Astrocyte (in vitro differentiated cells and primary cell): ENCODE measurements around the gene COL27A1. TPM values are rescaled to one million over a fixed set of nuclear protein-coding genes. Genes with fewer than 3 reads are reported as not detected.

Experiments
- DNase-seq: peaks from one replicate; pipeline ENCODE4 v3.0.0-alpha.2; 2010; ENCODE audit warnings: low read depth
- FAIRE-seq: peaks from 2 replicates; lab custom pipeline; 2011; peaks lifted over from hg19 to GRCh38; lab: Jason Lieb, UNC
- H2AFZ ChIP-seq: 2 replicates; pipeline ENCODE4 v1.6.0; 2012; ENCODE audit warnings: low read depth, low read length, inconsistent platforms
- H3K27ac ChIP-seq: 2 replicates; pipeline ENCODE4 v1.5.1; 2011; ENCODE audit warnings: low read depth, low read length, inconsistent platforms
- H3K27me3 ChIP-seq: 2 replicates; pipeline ENCODE4 v1.6.0; 2011; ENCODE audit warnings: low read length, inconsistent platforms; ENCODE audit not compliant: insufficient read depth
- H3K36me3 ChIP-seq: 2 replicates; pipeline ENCODE4 v1.5.1; 2011; ENCODE audit warnings: low read length, inconsistent platforms; ENCODE audit not compliant: insufficient read depth
- H3K4me1 ChIP-seq: 2 replicates; pipeline ENCODE4 v1.5.1; 2011; ENCODE audit warnings: low read length, inconsistent platforms; ENCODE audit not compliant: insufficient read depth
- H3K4me2 ChIP-seq: 2 replicates; pipeline ENCODE4 v1.6.0; 2012; ENCODE audit warnings: low read length, inconsistent platforms
- H3K4me3 ChIP-seq: 2 replicates; pipeline ENCODE4 v1.5.1; 2011; ENCODE audit warnings: low read depth, mild to moderate bottlenecking, low read length, inconsistent platforms; ENCODE audit not compliant: insufficient read depth
- H3K79me2 ChIP-seq: 2 replicates; pipeline ENCODE4 v1.6.0; 2012; ENCODE audit warnings: mild to moderate bottlenecking, low read length, inconsistent platforms; ENCODE audit not compliant: insufficient read depth
- H3K9ac ChIP-seq: 2 replicates; pipeline ENCODE4 v1.6.0; 2012; ENCODE audit warnings: mild to moderate bottlenecking, low read length, inconsistent platforms
- H3K9me3 ChIP-seq: 2 replicates; pipeline ENCODE4 v1.5.1; 2012; ENCODE audit warnings: low read depth, mild to moderate bottlenecking, low read length, inconsistent platforms; ENCODE audit not compliant: insufficient read depth
- H4K20me1 ChIP-seq: 2 replicates; pipeline ENCODE4 v1.6.0; 2012; ENCODE audit warnings: low read length, inconsistent platforms; ENCODE audit not compliant: insufficient read depth
- H3K27ac Mint-ChIP-seq: one replicate; pipeline ENCODE4 v1.8.0; 2021; ENCODE audit warnings: mild to moderate bottlenecking, mixed read lengths; ENCODE audit not compliant: unreplicated experiment
- H3K27me3 Mint-ChIP-seq: one replicate; pipeline ENCODE4 v1.8.0; 2021; ENCODE audit warnings: low read depth, mixed read lengths; ENCODE audit not compliant: unreplicated experiment
- H3K36me3 Mint-ChIP-seq: one replicate; pipeline ENCODE4 v1.8.0; 2021; ENCODE audit warnings: low read depth, mixed read lengths; ENCODE audit not compliant: unreplicated experiment
- H3K4me1 Mint-ChIP-seq: one replicate; pipeline ENCODE4 v1.8.0; 2021; ENCODE audit warnings: low read depth, mixed read lengths; ENCODE audit not compliant: unreplicated experiment
- H3K4me3 Mint-ChIP-seq: one replicate; pipeline ENCODE4 v1.8.0; 2021; ENCODE audit warnings: mild to moderate bottlenecking, moderate library complexity, mixed read lengths; ENCODE audit not compliant: unreplicated experiment
- H3K9me3 Mint-ChIP-seq: one replicate; pipeline ENCODE4 v1.8.0; 2021; ENCODE audit warnings: mild to moderate bottlenecking, mixed read lengths; ENCODE audit not compliant: unreplicated experiment
- EZH2 ChIP-seq: IDR thresholded peaks from 2 replicates; pipeline ENCODE4 v1.6.1; 2012; ENCODE audit warnings: mild to moderate bottlenecking, low read length, inconsistent platforms; ENCODE audit not compliant: insufficient read depth
- total RNA-seq: library from RNA; stranded (reverse); gene quantifications from 2 replicates; pipeline ENCODE4 v1.2.1, GENCODE V29; 2021
- TF ChIP-seq, protein P1 (sequence below): IDR thresholded peaks from 2 replicates; pipeline ENCODE4 v1.5.1; 2011; ENCODE audit warnings: low read depth, mild to moderate bottlenecking, inconsistent platforms, low read length, moderate library complexity; ENCODE audit not compliant: insufficient read depth

COL27A1 gene
- total RNA-seq, 1 donor from 2014 or later, result 31.2 TPM

DNA sequence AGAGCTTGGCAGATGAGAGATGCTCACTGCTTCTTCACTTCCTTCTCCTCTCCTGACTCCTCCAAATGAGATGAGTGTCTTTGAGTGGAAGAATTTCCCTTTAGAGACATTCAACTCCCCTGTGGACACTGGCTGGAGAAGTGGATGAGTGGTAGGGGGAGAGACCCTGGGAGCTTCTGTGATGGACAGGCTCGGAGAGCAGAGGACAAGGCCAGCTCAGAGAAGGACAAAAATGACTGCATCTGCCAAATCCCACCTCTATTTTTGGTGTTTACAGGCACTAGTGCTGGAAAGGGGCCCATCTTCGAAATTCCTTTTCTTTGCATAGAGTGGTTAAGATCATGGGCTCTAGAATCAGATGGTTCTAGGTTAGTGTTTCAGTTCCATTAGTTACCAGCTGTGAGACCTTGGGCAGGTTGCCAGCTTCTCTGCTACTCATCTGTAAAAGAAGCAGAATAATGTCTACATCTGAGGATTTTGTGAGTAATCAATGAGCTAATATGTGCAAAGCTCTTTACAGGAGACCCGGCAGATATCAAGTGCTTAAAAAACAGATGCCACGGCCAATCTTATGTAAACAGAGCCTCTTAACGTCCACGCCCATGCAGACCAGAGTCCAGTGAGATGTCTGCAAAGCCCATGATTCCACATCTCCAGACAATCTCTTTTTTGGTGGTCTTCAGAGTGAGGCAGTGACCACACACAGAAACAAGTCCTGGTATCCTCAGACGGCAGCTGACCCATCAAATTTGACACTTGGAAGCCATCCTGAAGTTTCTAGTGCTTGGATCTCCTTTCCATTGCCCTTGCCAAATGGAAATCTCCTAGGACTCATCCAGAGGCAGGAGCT is 13.6 kb upstream of the COL27A1 start:
- no peak overlapping the region for H3K4me2 ChIP-seq
- DNase-seq, result peak; percentile 20
- no peak overlapping the region for H3K27ac Mint-ChIP-seq

DNA sequence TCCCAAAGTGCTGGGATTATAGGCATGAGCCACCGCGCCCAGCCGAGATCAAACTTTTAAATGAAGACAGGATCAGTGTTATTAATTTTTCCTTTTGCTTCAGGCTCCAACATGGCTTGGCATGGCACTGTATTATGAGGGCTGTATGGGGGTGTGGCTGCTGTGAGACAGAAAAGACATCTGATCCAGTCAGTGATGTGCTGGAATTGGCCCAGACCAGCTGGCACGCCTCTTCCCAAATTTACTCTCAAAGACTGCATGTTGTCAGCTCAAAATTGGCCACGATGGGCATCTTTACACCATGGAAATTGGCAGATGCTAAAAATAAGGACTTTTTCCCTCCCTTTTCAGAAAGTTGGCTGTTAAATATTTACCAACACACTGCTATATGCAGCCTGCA is 12.1 kb upstream of the COL27A1 start:
- H3K9me3 Mint-ChIP-seq, result peaks cover 4% of the 10 kb centered on the region
- H3K79me2 ChIP-seq, result no peaks in the 10 kb centered on the region
- no peaks in the 10 kb centered on the region for H3K4me1 ChIP-seq
- no peaks in the 10 kb centered on the region for H3K36me3 Mint-ChIP-seq
- FAIRE-seq (no peak), DNase-seq (no peak)
- H3K4me3 Mint-ChIP-seq, result no peak overlapping the region
- TF ChIP-seq, protein P1, sequence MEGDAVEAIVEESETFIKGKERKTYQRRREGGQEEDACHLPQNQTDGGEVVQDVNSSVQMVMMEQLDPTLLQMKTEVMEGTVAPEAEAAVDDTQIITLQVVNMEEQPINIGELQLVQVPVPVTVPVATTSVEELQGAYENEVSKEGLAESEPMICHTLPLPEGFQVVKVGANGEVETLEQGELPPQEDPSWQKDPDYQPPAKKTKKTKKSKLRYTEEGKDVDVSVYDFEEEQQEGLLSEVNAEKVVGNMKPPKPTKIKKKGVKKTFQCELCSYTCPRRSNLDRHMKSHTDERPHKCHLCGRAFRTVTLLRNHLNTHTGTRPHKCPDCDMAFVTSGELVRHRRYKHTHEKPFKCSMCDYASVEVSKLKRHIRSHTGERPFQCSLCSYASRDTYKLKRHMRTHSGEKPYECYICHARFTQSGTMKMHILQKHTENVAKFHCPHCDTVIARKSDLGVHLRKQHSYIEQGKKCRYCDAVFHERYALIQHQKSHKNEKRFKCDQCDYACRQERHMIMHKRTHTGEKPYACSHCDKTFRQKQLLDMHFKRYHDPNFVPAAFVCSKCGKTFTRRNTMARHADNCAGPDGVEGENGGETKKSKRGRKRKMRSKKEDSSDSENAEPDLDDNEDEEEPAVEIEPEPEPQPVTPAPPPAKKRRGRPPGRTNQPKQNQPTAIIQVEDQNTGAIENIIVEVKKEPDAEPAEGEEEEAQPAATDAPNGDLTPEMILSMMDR, result no peak
- no peak for TF ChIP-seq EZH2
- H3K4me3 ChIP-seq, result no peak overlapping the region
- peaks cover 48% of the 10 kb centered on the region for H3K27me3 ChIP-seq
- no peaks in the 10 kb centered on the region for H4K20me1 ChIP-seq
- H3K9me3 ChIP-seq, result no peaks in the 10 kb centered on the region
- H3K27me3 Mint-ChIP-seq, result peaks cover 78% of the 10 kb centered on the region
- no peak overlapping the region for H3K4me2 ChIP-seq
- H3K36me3 ChIP-seq, result no peaks in the 10 kb centered on the region
- H2AFZ ChIP-seq, result no peak overlapping the region
- H3K9ac ChIP-seq, result no peak overlapping the region
- no peaks in the 10 kb centered on the region for H3K4me1 Mint-ChIP-seq
- no peak overlapping the region for H3K27ac ChIP-seq
- no peak overlapping the region for H3K27ac Mint-ChIP-seq

More for the DNA sequence above, 13.6 kb upstream of the COL27A1 start:
- no peaks in the 10 kb centered on the region for H3K79me2 ChIP-seq
- no peaks in the 10 kb centered on the region for H3K9me3 ChIP-seq
- peaks cover 49% of the 10 kb centered on the region for H3K27me3 ChIP-seq
- no peak overlapping the region for H2AFZ ChIP-seq
- no peak overlapping the region for H3K4me3 ChIP-seq
- H3K27me3 Mint-ChIP-seq, result peaks cover 75% of the 10 kb centered on the region
- TF ChIP-seq, protein P1, result no peak
- no peak for TF ChIP-seq EZH2
- no peaks in the 10 kb centered on the region for H3K36me3 ChIP-seq
- H3K4me1 Mint-ChIP-seq, result no peaks in the 10 kb centered on the region
- no peak overlapping the region for H3K9ac ChIP-seq
- H3K4me1 ChIP-seq, result no peaks in the 10 kb centered on the region
- no peak overlapping the region for H3K4me3 Mint-ChIP-seq
- H3K27ac ChIP-seq, result no peak overlapping the region
- peaks cover 5% of the 10 kb centered on the region for H3K9me3 Mint-ChIP-seq
- H3K36me3 Mint-ChIP-seq, result peaks cover 2% of the 10 kb centered on the region
- FAIRE-seq, result no peak
- H4K20me1 ChIP-seq, result no peaks in the 10 kb centered on the region

DNA sequence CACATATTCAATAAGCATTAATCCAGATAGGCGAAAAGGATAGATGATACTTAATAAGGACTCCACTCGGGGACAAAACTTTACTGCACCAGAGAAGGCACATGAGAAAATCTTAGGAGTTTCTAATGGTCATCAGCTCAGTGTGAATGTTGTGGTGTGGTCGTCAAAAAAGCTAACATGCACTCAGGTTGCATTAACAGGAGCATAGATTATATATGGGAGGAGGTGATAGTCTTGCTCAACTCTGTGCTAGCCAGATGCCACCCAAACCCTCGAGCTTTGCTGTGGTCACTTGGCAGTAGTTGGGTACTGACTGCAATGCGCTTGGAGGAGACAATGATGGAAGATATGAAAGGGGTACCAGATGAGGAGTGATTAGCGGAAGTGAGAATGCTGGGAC is 8.6 kb upstream of the COL27A1 start:
- Histone ChIP-seq H3K27me3 (peaks cover 28% of the 10 kb centered on the region), H3K4me1 (no peaks in the 10 kb centered on the region), H3K4me2 (no peak overlapping the region), H3K36me3 (no peaks in the 10 kb centered on the region), H3K9ac (no peak overlapping the region), H3K27ac (no peak overlapping the region), H2AFZ (no peak overlapping the region), H3K79me2 (no peaks in the 10 kb centered on the region), H3K9me3 (no peaks in the 10 kb centered on the region), H4K20me1 (no peaks in the 10 kb centered on the region), H3K4me3 (no peak overlapping the region)
- Mint-ChIP-seq H3K4me3 (no peak overlapping the region), H3K9me3 (peaks cover 4% of the 10 kb centered on the region), H3K4me1 (no peaks in the 10 kb centered on the region), H3K36me3 (no peaks in the 10 kb centered on the region), H3K27me3 (peaks cover 65% of the 10 kb centered on the region), H3K27ac (no peak overlapping the region)
- TF ChIP-seq, protein P1, result no peak
- no peak for TF ChIP-seq EZH2
- no peak for FAIRE-seq
- no peak for DNase-seq
